GM15510 (cell line): Measurements from ENCODE around the gene SPATA13.

ENCODE experiments used
- POLR2A ChIP-seq: IDR thresholded peaks from 3 replicates; pipeline ENCODE4 v1.6.1; 2011; ENCODE audit warnings: borderline replicate concordance; ENCODE audit not compliant: insufficient read length; ENCODE audit errors: extremely low read depth

The SPATA13 gene

GRCh38 chr13:24215126-24215525 lies 54.6 kb downstream of the SPATA13 start:
- TF ChIP-seq POLR2A: no peak

GRCh38 chr13:24215732-24216131 lies 55.2 kb downstream of the SPATA13 start:
- no peak for TF ChIP-seq POLR2A

GRCh38 chr13:24216176-24216575 lies 55.7 kb downstream of the SPATA13 start:
- TF ChIP-seq POLR2A: no peak

GRCh38 chr13:24217601-24218281 lies 57.2 kb downstream of the SPATA13 start:
- TF ChIP-seq POLR2A: no peak

GRCh38 chr13:24218338-24218737 lies 57.8 kb downstream of the SPATA13 start:
- no peak for TF ChIP-seq POLR2A

- no peak for TF ChIP-seq POLR2A
These were observed 58.5 kb downstream of the SPATA13 start for GRCh38 chr13:24218977-24219376.

GRCh38 chr13:24220086-24220703 lies 59.7 kb downstream of the SPATA13 start:
- TF ChIP-seq POLR2A: no peak

GRCh38 chr13:24221007-24221406 lies 60.5 kb downstream of the SPATA13 start:
- no peak for TF ChIP-seq POLR2A

GRCh38 chr13:24222756-24223155 lies 62.2 kb downstream of the SPATA13 start:
- TF ChIP-seq POLR2A: no peak

- TF ChIP-seq POLR2A: no peak
These were observed 63.1 kb downstream of the SPATA13 start for GRCh38 chr13:24223341-24224231.

- TF ChIP-seq POLR2A: no peak
These were observed 63.7 kb downstream of the SPATA13 start for GRCh38 chr13:24224232-24224680.

GRCh38 chr13:24225062-24225461 lies 64.5 kb downstream of the SPATA13 start:
- no peak for TF ChIP-seq POLR2A

GRCh38 chr13:24225930-24226329 lies 65.4 kb downstream of the SPATA13 start:
- TF ChIP-seq POLR2A: no peak

GRCh38 chr13:24226762-24227161 lies 66.2 kb downstream of the SPATA13 start:
- no peak for TF ChIP-seq POLR2A

GRCh38 chr13:24228852-24229458 lies 68.4 kb downstream of the SPATA13 start:
- TF ChIP-seq POLR2A: no peak

GRCh38 chr13:24230428-24231072 lies 70.0 kb downstream of the SPATA13 start:
- no peak for TF ChIP-seq POLR2A
